Measurements from ENCODE around the gene PHC2. TPM values are rescaled to one million over a fixed set of nuclear protein-coding genes. Genes with fewer than 3 reads are reported as not detected.
A peak's percentile ranks its signal among the peaks of the same experiment; 100 is the strongest.

Gene PHC2
- total and polyA plus RNA-seq, 9 of the 15 experiments (the other 6 are each of a cell fraction or from before 2014, with no cell fraction given), result 3.1 to 67.6 (median 34.6) TPM

DNA sequence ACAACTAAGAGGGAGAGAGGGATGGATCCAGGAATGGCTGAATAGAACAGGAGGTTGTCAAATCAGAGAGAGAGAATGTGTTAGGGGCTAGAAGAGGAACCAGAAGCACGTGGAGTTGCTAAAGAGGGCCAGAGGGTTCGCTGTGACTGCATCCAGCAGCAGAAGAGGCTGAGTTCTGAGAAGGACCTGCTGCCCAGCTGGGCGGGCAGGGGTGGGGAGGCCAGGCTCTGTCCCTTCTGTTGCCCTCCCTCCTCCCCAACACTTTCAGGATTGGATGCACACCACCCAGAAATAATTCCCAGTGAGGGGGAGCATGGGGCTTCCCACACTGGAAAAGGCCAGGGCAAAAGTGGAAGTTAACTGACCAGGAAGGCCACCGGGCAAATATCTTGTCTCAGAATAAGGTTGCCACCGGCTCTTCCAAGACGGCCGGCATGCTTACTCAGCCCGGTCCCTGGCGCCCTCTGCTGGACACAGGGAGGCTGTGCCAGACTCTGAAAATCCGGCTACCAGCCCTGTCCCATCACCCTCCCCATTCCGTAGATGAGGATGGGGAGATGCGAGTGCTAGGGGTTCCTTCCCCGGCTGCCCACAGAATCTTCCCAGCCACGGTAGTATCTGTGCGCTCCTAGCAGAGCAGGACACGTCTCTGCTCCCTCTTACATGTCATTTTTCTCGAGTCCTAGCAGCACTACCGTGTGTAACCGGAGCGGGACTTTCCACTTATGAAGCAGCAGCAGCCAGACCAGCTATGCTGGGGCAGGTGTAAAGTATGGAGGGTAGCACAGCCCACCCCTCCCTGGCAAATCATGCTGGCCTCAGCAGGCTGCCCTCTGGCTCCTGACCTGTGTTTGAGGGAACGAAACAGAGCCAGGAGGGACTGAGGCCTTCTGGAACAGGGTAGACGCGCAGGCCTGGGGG, 63.1 kb downstream of the PHC2 start (continued):
- TF ChIP-seq SMC3 (conservative IDR thresholded peaks at IDR 0.05; ENCODE audit: insufficient read depth, low read depth, low read length), result peak; percentile 94
- TF ChIP-seq RB1 (IDR thresholded peaks at IDR 0.05; ENCODE audit: low read depth), result peak; percentile 74; the same call in 1 of the 2 replicates
- TF ChIP-seq HNRNPLL (IDR thresholded peaks at IDR 0.05; ENCODE audit: low read depth, low read length, poor library complexity, severe bottlenecking), result no peak
- no peak for TF ChIP-seq HNRNPL (IDR thresholded peaks at IDR 0.05; ENCODE audit: low read depth, low read length)
- TF ChIP-seq ZBTB8A (IDR thresholded peaks at IDR 0.05; ENCODE audit: partially characterized antibody), result no peak
- TF ChIP-seq ZNF197 (CRISPR knock-in tag; IDR thresholded peaks at IDR 0.05; ENCODE audit: low read depth), result no peak
- TF ChIP-seq, protein P1, sequence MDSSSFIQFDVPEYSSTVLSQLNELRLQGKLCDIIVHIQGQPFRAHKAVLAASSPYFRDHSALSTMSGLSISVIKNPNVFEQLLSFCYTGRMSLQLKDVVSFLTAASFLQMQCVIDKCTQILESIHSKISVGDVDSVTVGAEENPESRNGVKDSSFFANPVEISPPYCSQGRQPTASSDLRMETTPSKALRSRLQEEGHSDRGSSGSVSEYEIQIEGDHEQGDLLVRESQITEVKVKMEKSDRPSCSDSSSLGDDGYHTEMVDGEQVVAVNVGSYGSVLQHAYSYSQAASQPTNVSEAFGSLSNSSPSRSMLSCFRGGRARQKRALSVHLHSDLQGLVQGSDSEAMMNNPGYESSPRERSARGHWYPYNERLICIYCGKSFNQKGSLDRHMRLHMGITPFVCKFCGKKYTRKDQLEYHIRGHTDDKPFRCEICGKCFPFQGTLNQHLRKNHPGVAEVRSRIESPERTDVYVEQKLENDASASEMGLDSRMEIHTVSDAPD (CRISPR knock-in tag; IDR thresholded peaks at IDR 0.05), result no peak
- TF ChIP-seq COPS2 (conservative IDR thresholded peaks at IDR 0.05), result no peak
- TF ChIP-seq CREM (IDR thresholded peaks at IDR 0.05; ENCODE audit: low read depth), result 0 out of 2 replicates have a peak, but pooled peaks have one; percentile 19
- no peak for TF ChIP-seq POLR2AphosphoS2 (IDR thresholded peaks at IDR 0.05; ENCODE audit: low read length)
- TF ChIP-seq HDAC1 (IDR thresholded peaks at IDR 0.05), result no peak
- no peak for TF ChIP-seq ZNF184 (CRISPR knock-in tag; IDR thresholded peaks at IDR 0.05)
- no peak for TF ChIP-seq MTA1 (IDR thresholded peaks at IDR 0.05; ENCODE audit: borderline replicate concordance)
- TF ChIP-seq SMARCB1 (IDR thresholded peaks at IDR 0.05; ENCODE audit: insufficient read length, low read depth), result no peak
- TF ChIP-seq ZNF512 (tag; IDR thresholded peaks at IDR 0.05), result no peak
- 0 out of 2 replicates have a peak, but pooled peaks have one; percentile 23 for TF ChIP-seq MTA3 (IDR thresholded peaks at IDR 0.05; ENCODE audit: borderline replicate concordance)
- no peak for TF ChIP-seq HMGN3 (IDR thresholded peaks at IDR 0.05; ENCODE audit: borderline replicate concordance, extremely low read depth, insufficient read length, low read depth, low read length)
- TF ChIP-seq MLLT1 (IDR thresholded peaks at IDR 0.05), result no peak
- TF ChIP-seq RUNX1 (IDR thresholded peaks at IDR 0.05; ENCODE audit: low read depth), result 0 out of 2 replicates have a peak, but pooled peaks have one; percentile 34
- no peak for TF ChIP-seq HES1 (IDR thresholded peaks at IDR 0.05; ENCODE audit: low read depth)
- TF ChIP-seq BMI1 (IDR thresholded peaks at IDR 0.05; ENCODE audit: low read length), result no peak
- TF ChIP-seq XRCC5 (IDR thresholded peaks at IDR 0.05; ENCODE audit: low read depth, low read length), result peak; percentile 90
- TF ChIP-seq BRD4 (IDR thresholded peaks at IDR 0.05), result no peak

All from K562 (cell line).